Limb (tissue), 2 donors: ENCODE results near the gene PARD3.
"Not testable (repeated sequence)": the region's sequence is repeated elsewhere in the genome, so short reads cannot be mapped to it uniquely, and the experiment has no call there.

Source experiments
- DNase-seq, 2 donors: peaks; one replicate each; pipeline ENCODE4 v3.0.0-alpha.2; 2016; ENCODE audit errors: extremely low spot score in 2 of 2

Gene PARD3

GRCh38 chr10:34405611-34406462 is 409.3 kb downstream of the PARD3 start:
- DNase-seq = no peak

- DNase-seq = no peak
These were observed 411.6 kb downstream of the PARD3 start for GRCh38 chr10:34403512-34403911.

- no peak for DNase-seq
These were observed 415.0 kb downstream of the PARD3 start for GRCh38 chr10:34400075-34400474.

- DNase-seq = no peak
These were observed 416.1 kb downstream of the PARD3 start for GRCh38 chr10:34399013-34399412.

GRCh38 chr10:34397324-34397723 is 417.8 kb downstream of the PARD3 start:
- no peak for DNase-seq

GRCh38 chr10:34396663-34397062 is 418.4 kb downstream of the PARD3 start:
- no peak for DNase-seq

GRCh38 chr10:34392641-34393170 is 422.4 kb downstream of the PARD3 start:
- DNase-seq = no peak

GRCh38 chr10:34391168-34391567 is 423.9 kb downstream of the PARD3 start:
- not testable (repeated sequence) for DNase-seq

- DNase-seq = no peak
These were observed 425.3 kb downstream of the PARD3 start for GRCh38 chr10:34389801-34390200.

- no peak for DNase-seq
These were observed 428.2 kb downstream of the PARD3 start for GRCh38 chr10:34386921-34387320.

GRCh38 chr10:34384372-34384771 is 430.7 kb downstream of the PARD3 start:
- no peak for DNase-seq

GRCh38 chr10:34382626-34383025 is 432.5 kb downstream of the PARD3 start:
- no peak for DNase-seq

GRCh38 chr10:34380856-34381255 is 434.2 kb downstream of the PARD3 start:
- no peak for DNase-seq

GRCh38 chr10:34378297-34378696 is 436.8 kb downstream of the PARD3 start:
- no peak for DNase-seq

GRCh38 chr10:34377833-34378232 is 437.3 kb downstream of the PARD3 start:
- DNase-seq = no peak

- no peak for DNase-seq
These were observed 440.6 kb downstream of the PARD3 start for GRCh38 chr10:34374356-34375045.

GRCh38 chr10:34373211-34373610 is 441.9 kb downstream of the PARD3 start:
- DNase-seq = no peak

GRCh38 chr10:34372509-34372908 is 442.6 kb downstream of the PARD3 start:
- DNase-seq = no peak

GRCh38 chr10:34370126-34370525 is 445.0 kb downstream of the PARD3 start:
- no peak for DNase-seq

- no peak for DNase-seq
These were observed 446.0 kb downstream of the PARD3 start for GRCh38 chr10:34369120-34369519.

GRCh38 chr10:34364253-34365037 is 450.7 kb downstream of the PARD3 start:
- DNase-seq = no peak

- no peak for DNase-seq
These were observed 454.1 kb downstream of the PARD3 start for GRCh38 chr10:34360984-34361383.
